GM20431 (cell line): ENCODE data around the gene B3GNT5.
"Not testable (repeated sequence)": the region's sequence is repeated elsewhere in the genome, so short reads cannot be mapped to it uniquely, and the experiment has no call there.

Experiments
- in situ Hi-C: fragments of 300-500 bp; cut with MseI, MboI; formaldehyde crosslinking; loops from one replicate; pipeline ENCODE4 v1.15.0; 2020; ENCODE audit warnings: low sequenced_read_pairs; ENCODE audit not compliant: unreplicated experiment

B3GNT5 gene

GRCh38 chr3:183229178-183229577 is 23.9 kb upstream of the B3GNT5 start:
- in situ Hi-C loops, result no loop called here

DNA sequence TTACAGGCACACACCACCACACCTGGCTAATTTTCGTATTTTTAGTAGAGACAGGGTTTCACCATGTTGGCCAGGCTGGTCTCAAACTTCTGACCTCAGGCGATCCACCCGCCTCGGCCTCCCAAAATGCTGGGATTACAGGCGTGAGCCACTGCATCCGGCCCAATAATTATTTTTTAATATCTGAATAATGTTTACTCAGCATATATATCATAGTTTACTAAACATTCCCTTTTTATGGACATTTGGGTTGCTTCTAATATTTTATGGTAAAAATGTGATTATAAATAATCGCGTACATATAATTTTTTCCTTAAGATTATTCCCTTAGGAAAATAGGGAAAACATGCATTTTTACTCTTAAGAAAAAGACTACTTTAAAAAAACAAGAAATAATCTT is 22.8 kb upstream of the B3GNT5 start:
- in situ Hi-C loops, result not testable (repeated sequence)

- in situ Hi-C loops, result no loop called here
Observed at GRCh38 chr3:183230826-183231225, 22.2 kb upstream of the B3GNT5 start.

DNA sequence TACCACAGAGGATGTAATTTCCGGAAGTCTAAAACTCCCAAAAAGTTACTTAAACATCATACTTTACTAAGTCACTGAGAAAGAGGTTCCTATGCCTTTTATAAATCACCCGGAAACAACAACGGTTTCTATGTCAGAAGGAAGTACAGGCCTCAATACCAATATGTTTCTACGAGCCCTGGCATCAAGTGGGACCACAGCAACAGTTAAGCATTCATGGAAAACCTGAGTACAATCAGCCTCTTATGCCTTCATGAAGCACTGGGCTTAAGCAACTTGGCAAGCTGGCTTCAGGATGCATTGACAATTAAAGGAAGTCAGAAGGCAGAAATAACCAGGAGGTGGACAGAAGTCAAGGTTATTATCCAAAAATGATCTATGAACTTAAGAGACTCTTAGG is 19.1 kb upstream of the B3GNT5 start:
- in situ Hi-C loops, result no loop called here

- in situ Hi-C loops, result no loop called here
Observed at GRCh38 chr3:183239046-183239445, 14.0 kb upstream of the B3GNT5 start.

DNA sequence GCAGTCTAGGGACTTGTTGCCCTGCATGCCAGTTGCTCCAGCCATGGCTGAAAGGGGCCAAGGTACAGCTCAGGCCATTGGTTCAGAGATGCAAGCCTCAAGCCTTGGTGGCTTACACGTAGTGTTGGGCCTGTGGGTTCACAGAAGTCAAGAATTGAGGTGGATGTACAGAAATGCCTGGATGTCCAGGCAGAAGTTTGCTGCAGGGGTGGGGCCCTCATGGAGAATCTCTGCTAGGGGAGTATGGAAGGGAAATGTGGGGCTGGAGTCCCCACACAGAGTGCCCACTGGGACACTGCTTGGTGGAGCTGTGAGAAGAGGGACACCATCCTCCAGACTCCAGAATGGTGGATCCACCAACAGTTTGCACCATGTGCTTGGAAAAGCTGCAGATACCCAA is 10.6 kb upstream of the B3GNT5 start:
- in situ Hi-C loops, result no loop called here

GRCh38 chr3:183244219-183244618 is 8.8 kb upstream of the B3GNT5 start:
- in situ Hi-C loops, result no loop called here

DNA sequence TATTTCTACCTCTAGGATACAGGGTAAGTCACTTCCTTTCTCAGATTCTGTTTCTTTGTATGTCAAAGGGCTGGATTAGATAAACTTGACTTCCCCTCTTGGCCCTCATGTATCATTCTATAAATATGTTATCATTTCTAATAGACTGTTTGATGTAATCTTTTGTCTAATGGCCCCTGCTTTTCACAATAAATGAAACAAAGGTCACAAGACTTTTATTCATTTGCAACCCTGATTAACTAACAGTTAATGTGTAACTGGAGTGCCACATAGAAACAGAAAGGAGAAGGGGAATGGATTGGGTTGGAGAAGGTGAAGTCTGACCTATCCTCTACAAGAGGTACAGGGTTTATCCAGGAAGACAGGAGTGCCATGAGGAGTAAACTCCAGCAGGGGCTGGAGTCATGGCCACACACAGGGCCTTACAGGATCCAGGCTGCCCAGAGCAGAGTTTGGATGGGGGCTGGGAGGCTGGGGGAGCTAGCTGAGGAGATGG is 8.0 kb upstream of the B3GNT5 start:
- in situ Hi-C loops, result no loop called here

GRCh38 chr3:183247011-183247589 is 6.0 kb upstream of the B3GNT5 start:
- in situ Hi-C loops, result no loop called here

DNA sequence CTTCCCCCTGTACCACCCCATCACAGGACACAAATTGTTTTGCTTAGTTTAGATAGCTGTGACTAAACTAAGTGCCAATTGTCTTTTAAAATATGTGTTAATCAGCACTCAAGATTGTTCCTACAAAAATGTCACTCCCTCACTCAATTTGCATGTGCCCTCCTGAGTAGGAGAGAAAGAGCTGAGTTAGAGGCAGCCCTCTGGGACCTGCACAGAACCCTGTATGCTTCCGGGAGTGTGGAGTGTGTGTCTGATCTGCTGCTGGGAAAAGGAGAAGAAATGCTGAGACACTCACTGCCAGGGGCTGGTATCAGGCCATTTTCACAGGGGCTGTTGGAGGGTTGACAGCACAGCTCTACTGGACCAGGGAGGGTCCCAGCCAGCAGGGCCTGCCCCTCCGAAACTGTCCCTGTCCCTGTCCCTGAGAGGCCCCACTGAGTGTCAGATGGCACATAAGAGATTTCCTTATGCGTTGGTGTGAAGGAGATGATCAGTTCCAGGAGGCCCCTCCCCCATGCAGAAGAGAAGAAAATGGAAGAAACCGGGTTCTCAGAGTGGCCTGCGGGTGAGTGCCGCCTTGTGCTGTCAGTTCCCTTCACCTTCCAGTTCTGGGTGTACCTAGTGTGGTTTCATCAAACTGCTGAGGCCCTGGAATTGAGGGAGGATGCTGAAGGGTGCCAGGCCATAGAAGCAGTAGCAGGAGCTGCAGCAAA is 3.9 kb upstream of the B3GNT5 start:
- in situ Hi-C loops, result no loop called here

- in situ Hi-C loops, result no loop called here
Observed at GRCh38 chr3:183252118-183252782, 803 bp upstream of the B3GNT5 start.

- in situ Hi-C loops, result no loop called here
Observed at GRCh38 chr3:183253528-183254486, 754 bp downstream of the B3GNT5 start.

GRCh38 chr3:183254487-183255347 is 1.7 kb downstream of the B3GNT5 start:
- in situ Hi-C loops, result no loop called here

- in situ Hi-C loops, result no loop called here
Observed at GRCh38 chr3:183255348-183255730, 2.3 kb downstream of the B3GNT5 start.

DNA sequence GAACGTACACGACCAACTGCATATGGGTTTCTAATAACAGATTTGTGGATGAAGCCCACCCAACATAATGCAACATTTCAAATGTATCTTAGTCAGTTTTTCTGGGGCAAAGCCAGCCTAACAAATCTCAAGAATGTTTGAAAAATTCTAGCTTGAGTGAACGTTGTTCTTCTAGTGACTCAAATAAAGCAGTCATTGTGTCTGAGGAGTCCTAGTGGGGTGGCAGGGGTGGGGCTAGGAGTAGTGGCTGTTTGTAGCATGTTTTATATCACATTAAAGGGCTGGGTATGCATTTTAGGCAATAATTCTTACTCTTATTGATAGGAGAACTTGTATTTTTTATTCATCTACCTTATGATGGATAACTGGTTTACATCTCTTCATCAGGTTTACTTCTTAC is 6.0 kb downstream of the B3GNT5 start:
- in situ Hi-C loops, result no loop called here

DNA sequence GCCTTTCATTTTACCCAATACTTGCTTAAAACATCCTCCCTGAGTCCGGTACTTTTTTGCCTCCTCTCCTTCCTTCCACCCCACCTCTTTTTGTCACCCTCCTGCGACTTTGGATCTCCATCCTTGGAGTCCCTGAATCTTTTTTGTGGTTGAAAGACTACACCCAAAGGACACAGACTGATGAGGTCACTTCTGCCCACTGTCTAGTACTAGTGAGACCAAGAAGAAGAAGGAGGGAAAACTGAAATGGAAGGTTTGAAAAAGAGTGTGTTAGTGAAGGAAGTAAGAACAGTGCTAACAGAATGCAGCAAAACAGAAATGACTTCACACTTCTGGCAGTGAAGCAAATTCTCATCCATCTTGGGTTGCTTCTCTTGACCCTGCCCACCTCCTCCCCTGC is 6.6 kb downstream of the B3GNT5 start:
- in situ Hi-C loops, result no loop called here

DNA sequence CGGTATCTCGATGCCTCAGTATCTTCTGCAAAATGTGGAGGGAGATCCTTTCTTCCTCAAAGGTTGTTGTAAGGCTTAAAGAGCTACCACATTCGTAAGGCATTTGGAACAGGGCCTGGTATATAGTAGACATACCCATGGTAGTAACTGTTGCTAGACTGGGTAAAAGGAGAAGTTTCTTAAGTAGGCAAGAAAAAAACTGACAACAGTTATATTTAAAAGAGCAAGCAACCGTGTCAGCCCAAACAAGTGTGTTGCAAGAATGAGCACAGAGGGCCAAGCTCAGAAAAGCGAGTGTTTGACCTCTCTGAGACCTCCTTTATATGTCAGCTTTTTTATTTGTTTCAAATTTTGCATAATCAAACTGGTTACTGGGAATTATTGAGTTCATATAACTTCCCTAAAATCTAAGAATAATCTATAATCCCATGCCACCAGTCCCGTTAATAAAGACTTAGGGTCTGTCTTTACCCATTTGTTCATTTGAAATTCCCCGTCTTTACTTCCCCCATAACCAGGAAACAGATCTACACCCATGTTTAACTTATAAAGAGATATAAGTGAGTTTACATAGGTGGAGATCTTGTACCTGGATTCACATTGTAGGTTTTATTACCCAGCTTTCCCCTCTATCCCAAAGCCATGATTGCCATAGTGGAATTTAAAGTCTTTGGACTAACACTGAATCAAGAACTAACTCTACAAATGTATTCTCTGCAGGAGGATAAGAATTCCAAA is 7.3 kb downstream of the B3GNT5 start:
- in situ Hi-C loops, result no loop called here

DNA sequence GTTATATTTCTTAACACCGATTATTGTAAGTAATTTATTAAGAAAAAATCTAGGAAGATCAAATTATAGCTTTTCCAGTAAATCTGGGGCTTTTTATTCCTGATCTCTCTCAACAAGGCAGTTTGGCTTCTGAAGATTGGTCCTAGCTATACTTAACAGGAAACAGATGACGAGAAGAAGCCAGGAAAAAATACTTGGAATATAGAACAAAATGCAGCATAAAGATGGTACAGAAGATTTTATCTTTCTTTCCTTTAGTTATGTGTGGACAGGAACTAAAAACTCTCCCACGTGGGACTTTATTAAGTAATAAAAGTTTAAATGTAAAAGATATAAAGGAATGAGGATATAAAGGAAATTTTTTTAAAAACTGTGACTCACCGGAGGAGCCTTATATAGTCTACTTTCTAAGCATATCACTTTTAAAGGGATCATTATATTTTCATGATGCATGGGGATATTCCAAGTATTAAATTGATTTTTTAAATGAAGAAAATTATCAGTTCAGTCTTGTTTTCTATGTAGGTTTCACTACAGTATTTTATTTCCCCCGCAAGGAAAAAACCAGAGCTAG is 8.2 kb downstream of the B3GNT5 start:
- in situ Hi-C loops, result no loop called here
